Measurements from ENCODE around the gene GDI2.

GDI2 gene

GRCh38 chr10:5735119-5735518 is 78.1 kb downstream of the GDI2 start:
- Histone ChIP-seq H3K9ac (ENCODE audit: insufficient read length) (no peak overlapping the region), H3K9me3 (ENCODE audit: low read depth, low read length) (no peaks in the 10 kb centered on the region), H3K36me3 (ENCODE audit: insufficient read depth, low read length) (peaks cover 17% of the 10 kb centered on the region; the same call in 1 of the 2 replicates), H3K4me3 (no peak overlapping the region), H3K27ac (no peak overlapping the region)
- TF ChIP-seq FOXP2 (optimal IDR thresholded peaks at IDR 0.05; ENCODE audit: control extremely low read depth, extremely low read length, insufficient read depth) (no peak), EZH2 (IDR thresholded peaks at IDR 0.05) (no peak), POLR2AphosphoS5 (IDR thresholded peaks at IDR 0.05; ENCODE audit: borderline replicate concordance, low read depth, low read length) (no peak)
- no peak for DNase-seq (ENCODE audit: low read depth, low spot score)

DNA sequence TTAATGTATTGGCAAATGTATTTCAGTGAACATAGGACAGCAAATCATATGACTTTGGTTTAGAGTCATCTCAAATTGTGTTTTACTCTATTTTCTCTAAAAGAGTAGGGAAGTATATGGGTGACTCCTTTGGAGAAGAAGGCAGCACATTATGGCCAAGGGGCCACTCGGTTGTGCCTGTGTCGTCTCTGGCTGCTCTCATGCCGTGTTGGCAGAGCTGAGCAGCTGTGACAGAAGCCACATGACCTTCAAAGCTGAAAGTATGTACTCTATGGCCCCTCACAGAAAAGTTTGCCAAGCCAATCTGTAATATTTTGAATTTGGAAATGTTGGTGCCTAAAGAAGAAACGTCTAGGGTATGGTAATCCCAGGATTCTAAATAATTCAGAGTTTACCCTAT is 81.1 kb downstream of the GDI2 start:
- no peak for DNase-seq (ENCODE audit: low read depth, low spot score)
- TF ChIP-seq EZH2 (IDR thresholded peaks at IDR 0.05) (no peak), POLR2AphosphoS5 (IDR thresholded peaks at IDR 0.05; ENCODE audit: borderline replicate concordance, low read depth, low read length) (no peak), FOXP2 (optimal IDR thresholded peaks at IDR 0.05; ENCODE audit: control extremely low read depth, extremely low read length, insufficient read depth) (no peak)
- Histone ChIP-seq H3K9ac (ENCODE audit: insufficient read length) (no peak overlapping the region), H3K27ac (no peak overlapping the region), H3K4me3 (no peak overlapping the region), H3K36me3 (ENCODE audit: insufficient read depth, low read length) (peaks cover 9% of the 10 kb centered on the region; the same call in 1 of the 2 replicates), H3K9me3 (ENCODE audit: low read depth, low read length) (no peaks in the 10 kb centered on the region)

GRCh38 chr10:5731559-5731958 is 81.7 kb downstream of the GDI2 start:
- Histone ChIP-seq H3K4me3 (no peak overlapping the region), H3K36me3 (ENCODE audit: insufficient read depth, low read length) (peaks cover 10% of the 10 kb centered on the region; the same call in 1 of the 2 replicates), H3K9ac (ENCODE audit: insufficient read length) (no peak overlapping the region), H3K9me3 (ENCODE audit: low read depth, low read length) (no peaks in the 10 kb centered on the region), H3K27ac (no peak overlapping the region)
- TF ChIP-seq POLR2AphosphoS5 (IDR thresholded peaks at IDR 0.05; ENCODE audit: borderline replicate concordance, low read depth, low read length): no peak
- no peak for TF ChIP-seq EZH2 (IDR thresholded peaks at IDR 0.05)
- no peak for TF ChIP-seq FOXP2 (optimal IDR thresholded peaks at IDR 0.05; ENCODE audit: control extremely low read depth, extremely low read length, insufficient read depth)
- no peak for DNase-seq (ENCODE audit: low read depth, low spot score)

DNA sequence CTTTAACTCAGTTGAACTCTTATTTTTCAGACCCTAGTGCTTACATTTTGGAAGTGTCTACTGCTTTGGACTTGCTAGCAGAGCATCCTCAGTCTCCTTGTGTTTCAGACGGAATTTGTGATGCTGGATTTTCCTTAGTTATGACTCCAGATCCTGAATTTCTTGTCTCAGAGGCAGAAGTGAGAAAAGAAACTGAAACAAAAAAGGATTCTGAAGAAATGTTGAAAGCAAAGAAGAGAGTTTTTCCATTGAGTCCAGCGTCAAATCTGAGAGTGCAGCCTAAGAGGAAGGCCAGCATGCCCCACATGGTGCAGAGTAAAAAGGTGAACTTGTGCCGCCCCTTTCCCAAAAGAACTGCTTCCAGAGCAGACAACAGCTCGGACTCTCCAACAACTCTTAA is 82.5 kb downstream of the GDI2 start:
- Histone ChIP-seq H3K36me3 (ENCODE audit: insufficient read depth, low read length) (peaks cover 13% of the 10 kb centered on the region; the same call in 1 of the 2 replicates), H3K9me3 (ENCODE audit: low read depth, low read length) (no peaks in the 10 kb centered on the region), H3K27ac (no peak overlapping the region), H3K9ac (ENCODE audit: insufficient read length) (no peak overlapping the region), H3K4me3 (no peak overlapping the region)
- TF ChIP-seq EZH2 (IDR thresholded peaks at IDR 0.05) (no peak), FOXP2 (optimal IDR thresholded peaks at IDR 0.05; ENCODE audit: control extremely low read depth, extremely low read length, insufficient read depth) (no peak), POLR2AphosphoS5 (IDR thresholded peaks at IDR 0.05; ENCODE audit: borderline replicate concordance, low read depth, low read length) (no peak)
- DNase-seq (ENCODE audit: low read depth, low spot score): no peak

DNA sequence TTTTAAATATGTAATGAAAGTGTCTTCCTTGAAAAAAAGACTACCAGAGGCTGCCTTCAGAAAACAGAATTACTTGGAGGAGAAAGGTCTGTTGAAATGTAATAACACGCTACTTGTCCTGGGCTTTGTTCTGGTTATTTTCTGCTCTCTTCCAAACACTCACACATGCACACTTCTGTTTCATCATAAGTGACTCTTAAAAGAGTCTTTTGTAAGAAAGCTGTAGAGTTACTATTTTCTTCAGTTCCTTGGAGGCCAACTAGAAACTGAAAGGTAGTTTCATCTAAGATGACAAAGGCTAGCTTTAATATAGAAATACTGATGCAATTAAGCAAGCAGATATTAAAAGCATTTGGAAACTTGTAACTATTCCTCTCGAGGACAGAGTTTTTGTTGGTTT is 89.5 kb downstream of the GDI2 start:
- Histone ChIP-seq H3K9ac (ENCODE audit: insufficient read length) (no peak overlapping the region), H3K36me3 (ENCODE audit: insufficient read depth, low read length) (0 out of 2 replicates have a peak, but pooled peaks cover 6% of the 10 kb centered on the region), H3K9me3 (ENCODE audit: low read depth, low read length) (no peaks in the 10 kb centered on the region), H3K27ac (no peak overlapping the region), H3K4me3 (no peak overlapping the region)
- DNase-seq (ENCODE audit: low read depth, low spot score): no peak
- TF ChIP-seq POLR2AphosphoS5 (IDR thresholded peaks at IDR 0.05; ENCODE audit: borderline replicate concordance, low read depth, low read length) (no peak), EZH2 (IDR thresholded peaks at IDR 0.05) (no peak), FOXP2 (optimal IDR thresholded peaks at IDR 0.05; ENCODE audit: control extremely low read depth, extremely low read length, insufficient read depth) (no peak)

GRCh38 chr10:5720182-5720581 is 93.1 kb downstream of the GDI2 start:
- TF ChIP-seq EZH2 (IDR thresholded peaks at IDR 0.05) (no peak), POLR2AphosphoS5 (IDR thresholded peaks at IDR 0.05; ENCODE audit: borderline replicate concordance, low read depth, low read length) (no peak), FOXP2 (optimal IDR thresholded peaks at IDR 0.05; ENCODE audit: control extremely low read depth, extremely low read length, insufficient read depth) (no peak)
- H3K4me3 ChIP-seq: no peak overlapping the region
- no peak for DNase-seq (ENCODE audit: low read depth, low spot score)
- no peaks in the 10 kb centered on the region for H3K9me3 ChIP-seq (ENCODE audit: low read depth, low read length)
- no peak overlapping the region for H3K9ac ChIP-seq (ENCODE audit: insufficient read length)
- H3K27ac ChIP-seq: no peak overlapping the region
- H3K36me3 ChIP-seq (ENCODE audit: insufficient read depth, low read length): 0 out of 2 replicates have a peak, but pooled peaks cover 3% of the 10 kb centered on the region

GRCh38 chr10:5719546-5719945 is 93.7 kb downstream of the GDI2 start:
- Histone ChIP-seq H3K9ac (ENCODE audit: insufficient read length) (no peak overlapping the region), H3K36me3 (ENCODE audit: insufficient read depth, low read length) (0 out of 2 replicates have a peak, but pooled peaks cover 3% of the 10 kb centered on the region), H3K9me3 (ENCODE audit: low read depth, low read length) (no peaks in the 10 kb centered on the region), H3K27ac (no peak overlapping the region), H3K4me3 (no peak overlapping the region)
- no peak for DNase-seq (ENCODE audit: low read depth, low spot score)
- TF ChIP-seq FOXP2 (optimal IDR thresholded peaks at IDR 0.05; ENCODE audit: control extremely low read depth, extremely low read length, insufficient read depth) (no peak), POLR2AphosphoS5 (IDR thresholded peaks at IDR 0.05; ENCODE audit: borderline replicate concordance, low read depth, low read length) (no peak), EZH2 (IDR thresholded peaks at IDR 0.05) (no peak)

Measured in SK-N-MC (cell line).